A673 (cell line): ENCODE results near the gene CALN1.

Experiments
- EZH2 ChIP-seq: fragments of 200-600 bp; sonication (generic); IDR thresholded peaks from 2 replicates; pipeline ENCODE4 v1.6.1; 2017; ENCODE audit warnings: borderline replicate concordance, low read depth, mild to moderate bottlenecking, mixed read lengths, antibody characterized with exemption, low read length; ENCODE audit not compliant: poor library complexity, severe bottlenecking
- TF ChIP-seq, protein P1 (sequence below): fragments of 300-800, 200-600 bp; sonication (generic); conservative IDR thresholded peaks from 2 replicates; pipeline ENCODE4 v1.5.1; 2017; ENCODE audit warnings: low read depth, mild to moderate bottlenecking, antibody characterized with exemption, low read length, moderate library complexity, mixed read lengths

- TF ChIP-seq, protein P1, sequence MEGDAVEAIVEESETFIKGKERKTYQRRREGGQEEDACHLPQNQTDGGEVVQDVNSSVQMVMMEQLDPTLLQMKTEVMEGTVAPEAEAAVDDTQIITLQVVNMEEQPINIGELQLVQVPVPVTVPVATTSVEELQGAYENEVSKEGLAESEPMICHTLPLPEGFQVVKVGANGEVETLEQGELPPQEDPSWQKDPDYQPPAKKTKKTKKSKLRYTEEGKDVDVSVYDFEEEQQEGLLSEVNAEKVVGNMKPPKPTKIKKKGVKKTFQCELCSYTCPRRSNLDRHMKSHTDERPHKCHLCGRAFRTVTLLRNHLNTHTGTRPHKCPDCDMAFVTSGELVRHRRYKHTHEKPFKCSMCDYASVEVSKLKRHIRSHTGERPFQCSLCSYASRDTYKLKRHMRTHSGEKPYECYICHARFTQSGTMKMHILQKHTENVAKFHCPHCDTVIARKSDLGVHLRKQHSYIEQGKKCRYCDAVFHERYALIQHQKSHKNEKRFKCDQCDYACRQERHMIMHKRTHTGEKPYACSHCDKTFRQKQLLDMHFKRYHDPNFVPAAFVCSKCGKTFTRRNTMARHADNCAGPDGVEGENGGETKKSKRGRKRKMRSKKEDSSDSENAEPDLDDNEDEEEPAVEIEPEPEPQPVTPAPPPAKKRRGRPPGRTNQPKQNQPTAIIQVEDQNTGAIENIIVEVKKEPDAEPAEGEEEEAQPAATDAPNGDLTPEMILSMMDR = no peak
- TF ChIP-seq EZH2 = no peak
These were observed 719 bp downstream of the CALN1 start for GRCh38 chr7:72411419-72411818.
